AG08395 (cell line): ENCODE results near the gene TEX51.

Source experiments
- DNase-seq: peaks from one replicate; pipeline ENCODE4 v3.0.0; 2012; ENCODE audit warnings: mixed read lengths, low spot score

The TEX51 gene

GRCh38 chr2:126893606-126894005 is 5.1 kb upstream of the TEX51 start:
- no peak for DNase-seq

DNA sequence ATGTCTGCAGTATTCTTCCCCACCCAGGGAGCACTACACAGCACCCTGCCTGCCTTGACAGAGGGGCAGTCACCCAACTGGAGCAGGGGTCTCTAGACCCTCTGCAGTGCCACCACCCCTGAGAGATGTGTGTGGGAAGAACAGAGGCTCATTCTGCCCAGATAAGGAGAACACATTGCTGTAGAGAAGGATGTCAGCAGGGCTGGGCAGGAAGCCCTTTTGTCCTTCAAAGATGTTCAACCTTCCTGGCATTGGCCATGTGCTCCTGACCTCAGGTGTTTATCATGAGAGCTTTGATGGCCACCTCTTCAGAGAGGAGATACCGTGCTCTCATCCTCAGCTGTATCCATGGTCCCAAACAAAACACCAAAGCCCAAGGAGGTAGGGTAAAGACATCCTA is 4.6 kb upstream of the TEX51 start:
- DNase-seq = no peak

- DNase-seq = no peak
Observed at GRCh38 chr2:126894585-126895182, 4.0 kb upstream of the TEX51 start.

- no peak for DNase-seq
Observed at GRCh38 chr2:126895336-126895735, 3.4 kb upstream of the TEX51 start.

- no peak for DNase-seq
Observed at GRCh38 chr2:126896471-126896870, 2.2 kb upstream of the TEX51 start.

DNA sequence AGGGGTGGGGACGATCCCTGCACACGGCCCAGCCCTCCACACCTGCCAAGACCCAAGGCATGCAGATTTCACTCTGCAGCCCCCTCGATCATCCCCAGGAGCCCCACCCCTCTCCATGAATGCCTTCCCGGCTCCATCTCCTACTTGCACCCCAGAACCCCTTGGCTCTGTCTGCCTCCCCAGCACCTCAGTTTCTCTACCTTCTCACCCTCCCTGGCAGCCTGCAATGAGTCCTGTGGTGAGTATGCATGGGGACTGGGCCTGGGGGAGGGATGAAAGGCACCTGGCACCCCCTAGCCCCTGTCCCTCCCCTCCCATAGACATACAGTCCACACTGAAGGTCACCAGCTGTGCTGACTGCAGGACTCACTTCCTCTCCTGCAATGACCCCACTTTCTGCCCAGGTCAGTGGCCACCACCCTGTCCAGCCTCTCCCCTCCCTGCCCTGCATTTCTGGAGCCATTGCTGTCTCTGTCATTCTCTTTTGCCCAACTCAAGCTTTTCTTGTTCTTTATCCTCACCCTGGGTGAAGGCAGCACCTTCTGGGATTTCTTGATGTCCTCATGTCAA is 1.0 kb downstream of the TEX51 start:
- no peak for DNase-seq

DNA sequence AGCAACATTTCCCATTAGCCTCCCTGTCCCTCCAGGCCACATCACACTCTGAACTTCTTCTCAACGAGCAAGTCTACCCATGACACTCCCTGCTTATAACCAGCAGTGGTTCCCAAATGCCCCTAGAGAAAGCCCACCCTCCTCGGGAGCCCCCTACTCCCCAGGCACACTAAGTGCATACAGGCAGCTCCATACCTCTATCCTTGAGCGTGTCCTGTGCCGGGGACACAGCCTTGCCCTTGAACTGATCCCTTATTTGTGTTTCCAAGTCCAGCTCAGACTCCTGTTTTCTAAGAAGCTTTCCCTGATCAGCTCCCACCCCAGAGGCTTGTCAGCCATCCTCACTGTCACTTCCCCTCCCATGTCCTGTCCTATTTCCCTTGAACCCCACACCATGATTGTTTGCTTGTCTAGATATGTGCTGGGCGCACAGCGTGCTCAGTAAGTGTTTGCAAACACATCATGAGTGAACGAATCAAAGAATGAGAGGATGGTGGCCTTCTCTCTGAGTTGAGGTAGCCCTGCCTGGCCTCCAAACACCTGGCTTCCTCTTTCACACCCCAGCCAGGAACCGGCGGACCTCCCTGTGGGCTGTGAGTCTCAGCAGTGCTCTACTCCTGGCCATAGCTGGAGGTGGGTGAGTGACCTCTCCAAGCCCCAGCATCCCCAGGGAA is 2.1 kb downstream of the TEX51 start:
- DNase-seq = no peak

DNA sequence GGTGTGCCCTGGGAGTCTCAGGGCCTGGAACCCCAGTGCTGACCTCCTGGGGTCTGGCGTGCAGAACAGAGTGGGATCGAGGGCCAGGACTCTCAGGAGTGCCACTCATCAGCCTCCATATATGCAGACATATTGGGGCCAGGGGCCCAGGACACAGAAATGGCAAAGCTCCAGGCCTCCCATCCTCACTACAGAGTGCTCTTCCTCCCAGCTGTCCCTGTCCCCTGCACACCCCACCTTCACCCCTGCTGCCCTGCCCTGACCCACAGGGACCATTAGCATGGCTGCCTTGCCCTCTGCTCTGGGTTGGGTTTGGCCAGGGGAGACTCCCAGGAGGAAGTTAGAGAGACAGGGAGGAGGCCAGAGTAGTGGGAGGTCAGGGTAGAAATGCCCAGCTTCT is 2.8 kb downstream of the TEX51 start:
- no peak for DNase-seq

DNA sequence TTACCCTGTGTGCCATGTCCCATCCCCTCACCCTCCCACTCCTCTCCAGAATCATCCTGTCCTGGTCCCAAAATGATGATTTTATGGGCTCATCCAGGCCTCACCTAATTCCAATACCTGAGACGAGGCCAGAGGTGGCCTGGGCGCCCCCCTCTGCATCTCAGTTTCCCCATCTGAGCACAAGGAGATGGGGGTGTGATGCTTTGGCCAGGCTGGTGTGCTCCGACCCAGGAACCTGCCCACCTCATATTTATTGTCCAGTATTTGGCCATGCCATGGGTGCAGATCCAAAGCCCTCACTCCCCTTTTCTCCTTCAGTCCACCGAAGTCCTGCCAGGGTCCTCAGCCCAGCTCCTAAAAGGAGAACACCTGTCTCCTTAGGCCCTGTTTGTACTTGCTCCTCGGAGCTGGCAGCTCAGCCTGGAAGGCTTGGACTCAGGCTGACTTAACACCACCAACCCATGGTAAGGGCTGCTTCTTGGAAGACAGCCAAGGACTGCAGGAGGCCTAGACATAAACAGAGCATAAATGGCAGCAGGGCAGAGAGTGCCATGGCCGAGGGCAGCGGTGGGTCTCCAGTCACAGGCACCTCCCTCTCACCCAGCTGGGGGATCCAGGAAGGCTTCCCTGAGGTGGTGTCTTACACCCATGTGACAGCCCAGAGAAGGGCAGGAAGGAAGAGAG is 3.6 kb downstream of the TEX51 start:
- no peak for DNase-seq

- no peak for DNase-seq
Observed at GRCh38 chr2:126902859-126903258, 4.2 kb downstream of the TEX51 start.

- no peak for DNase-seq
Observed at GRCh38 chr2:126905991-126906390, 7.3 kb downstream of the TEX51 start.

GRCh38 chr2:126906781-126907180 is 8.1 kb downstream of the TEX51 start:
- no peak for DNase-seq

DNA sequence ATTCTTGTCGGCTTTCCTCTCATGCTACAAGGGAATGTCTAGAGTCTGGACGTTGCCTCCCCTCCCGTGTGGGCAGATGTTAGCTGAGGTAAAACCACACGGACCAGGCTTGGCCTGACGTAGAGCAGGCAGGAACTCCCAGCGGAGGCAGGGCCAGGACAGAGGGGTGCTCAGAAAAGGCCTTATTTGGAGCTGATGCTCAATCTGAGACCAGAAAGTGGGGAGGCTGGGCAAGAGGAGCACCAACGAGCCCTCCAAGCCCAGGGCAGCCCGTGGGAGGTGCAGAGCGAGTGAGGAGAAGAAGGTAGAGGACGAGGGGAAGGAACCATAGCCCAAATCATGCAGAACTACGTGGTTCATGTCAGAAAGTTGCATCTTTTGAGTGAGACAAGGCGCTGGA is 9.0 kb downstream of the TEX51 start:
- DNase-seq = no peak

- DNase-seq = no peak
Observed at GRCh38 chr2:126908721-126909177, 10.1 kb downstream of the TEX51 start.

DNA sequence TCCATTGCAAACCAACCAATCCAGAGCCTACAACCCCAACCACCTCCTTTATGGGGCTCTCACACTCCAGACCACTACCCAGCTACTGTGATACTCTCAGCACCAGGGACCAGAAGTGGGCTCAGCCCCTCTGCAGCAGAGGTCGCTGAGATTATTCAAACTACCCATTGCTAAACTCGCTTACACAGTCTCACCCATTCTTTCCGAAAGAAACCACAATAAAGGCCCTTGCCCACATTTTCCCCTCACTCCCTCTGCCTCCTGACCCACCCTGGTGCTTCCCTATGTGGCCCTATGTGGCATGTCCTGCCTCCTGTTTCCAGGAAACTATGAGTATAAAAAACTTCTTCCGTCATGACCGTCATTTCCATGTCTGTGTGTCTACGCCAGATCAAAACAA is 10.7 kb downstream of the TEX51 start:
- DNase-seq = no peak

- DNase-seq = no peak
Observed at GRCh38 chr2:126909781-126910180, 11.1 kb downstream of the TEX51 start.

- no peak for DNase-seq
Observed at GRCh38 chr2:126910637-126911036, 11.9 kb downstream of the TEX51 start.

- DNase-seq = no peak
Observed at GRCh38 chr2:126911111-126911796, 12.6 kb downstream of the TEX51 start.

DNA sequence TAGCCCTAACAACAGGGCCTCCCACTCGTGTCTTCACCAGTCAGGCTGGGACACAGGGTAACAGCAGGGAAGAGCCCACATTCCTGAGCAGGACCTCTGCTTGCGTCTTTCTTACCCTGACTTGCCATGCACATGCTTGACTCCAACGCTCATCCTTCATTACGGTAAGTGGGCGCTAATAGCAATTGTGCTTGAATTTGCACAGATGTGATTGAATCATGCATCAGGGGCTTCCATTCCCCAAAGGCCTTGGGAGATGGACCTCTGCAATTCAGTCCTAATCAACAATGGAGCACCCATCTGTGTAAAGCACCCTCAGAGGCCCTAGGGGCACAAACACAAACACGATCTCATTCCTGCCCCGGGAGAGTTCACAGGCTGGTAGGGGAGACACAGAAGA is 13.5 kb downstream of the TEX51 start:
- no peak for DNase-seq

GRCh38 chr2:126913329-126913728 is 14.6 kb downstream of the TEX51 start:
- no peak for DNase-seq

DNA sequence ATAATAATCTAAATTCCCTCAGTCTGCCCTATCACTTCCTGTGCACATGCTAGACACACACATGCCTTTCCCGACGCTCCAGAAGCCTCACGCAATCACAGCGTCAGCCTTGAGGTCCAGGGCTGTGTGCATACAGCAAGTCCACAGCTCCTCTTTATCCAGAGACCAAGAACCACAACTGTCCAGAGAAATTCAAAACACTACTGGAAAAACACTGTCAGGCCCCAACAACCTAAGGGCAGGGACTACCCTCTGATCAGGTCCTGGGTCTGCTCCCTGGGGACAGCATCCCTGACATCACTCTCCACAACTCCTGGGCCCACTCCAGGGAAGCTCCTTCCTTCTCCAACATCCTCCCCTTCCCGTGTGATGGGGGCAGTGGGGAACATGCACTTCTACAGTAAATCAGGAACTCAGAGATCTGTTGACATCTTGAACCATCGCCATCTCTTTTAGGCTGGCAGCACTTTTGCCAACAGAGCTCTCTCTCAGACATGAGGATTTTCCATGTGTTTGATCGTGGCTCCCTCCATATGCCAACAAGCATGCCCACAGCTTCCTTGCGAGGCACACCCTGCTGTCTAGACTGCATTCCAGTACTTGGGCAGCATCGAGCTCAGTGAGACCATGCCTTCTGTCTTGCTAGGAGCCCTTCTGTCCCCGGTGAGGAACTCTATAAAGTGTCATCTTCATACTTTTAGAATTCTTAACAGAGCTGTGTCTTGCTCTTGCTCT is 15.4 kb downstream of the TEX51 start:
- no peak for DNase-seq
